Coronary artery (tissue), 2 donors: Measurements from ENCODE around the gene KHDC3L.
A peak's percentile ranks its signal among the peaks of the same experiment; 100 is the strongest.

ENCODE experiments used
- DNase-seq: peaks from one replicate; pipeline ENCODE4 v3.0.0-alpha.2; 2017; ENCODE audit warnings: low spot score
- H3K27ac ChIP-seq, 2 donors: fragments of 200-600 bp; sonication (generic); one replicate each; pipeline ENCODE4 v1.5.1; 2016 to 2019
- H3K4me3 ChIP-seq: fragments of 200-600 bp; sonication (generic); 2 replicates; pipeline ENCODE4 v1.5.1; 2016; ENCODE audit warnings: mild to moderate bottlenecking, moderate library complexity
- TF ChIP-seq, protein P1 (sequence below): fragments of 200-600 bp; sonication (generic); IDR thresholded peaks from one replicate; pipeline ENCODE4 v1.5.1; 2019; ENCODE audit warnings: antibody characterized with exemption

Gene KHDC3L, protein sequence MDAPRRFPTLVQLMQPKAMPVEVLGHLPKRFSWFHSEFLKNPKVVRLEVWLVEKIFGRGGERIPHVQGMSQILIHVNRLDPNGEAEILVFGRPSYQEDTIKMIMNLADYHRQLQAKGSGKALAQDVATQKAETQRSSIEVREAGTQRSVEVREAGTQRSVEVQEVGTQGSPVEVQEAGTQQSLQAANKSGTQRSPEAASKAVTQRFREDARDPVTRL

DNA sequence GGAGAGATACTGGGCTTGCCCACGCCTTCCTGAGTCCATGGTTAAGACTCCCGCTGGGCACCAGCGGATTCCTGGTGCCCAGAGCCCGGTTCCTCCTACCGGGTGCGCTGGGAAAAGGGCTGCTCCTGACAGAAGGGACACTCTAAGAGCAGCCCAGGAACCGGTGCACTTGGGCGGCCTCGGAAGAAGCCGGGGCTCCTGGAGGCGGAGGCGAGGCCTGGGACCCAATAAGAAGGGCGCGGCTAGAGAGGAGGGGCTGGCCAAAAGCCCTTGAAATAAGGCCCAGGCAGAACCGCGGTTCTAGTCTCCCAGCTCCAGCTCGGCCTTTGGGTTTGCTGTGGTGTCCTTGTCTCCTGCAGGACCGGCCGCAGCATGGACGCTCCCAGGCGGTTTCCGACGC lies at the start of gene KHDC3L:
Gene KHDC3L, plus strand, starts transcription at position 301 of the 400 bp plus-strand sequence. Its CDS starts 72 bp downstream, at position 373.
- no peak within 1 kb of the TSS for H3K27ac ChIP-seq
- TF ChIP-seq, protein P1, sequence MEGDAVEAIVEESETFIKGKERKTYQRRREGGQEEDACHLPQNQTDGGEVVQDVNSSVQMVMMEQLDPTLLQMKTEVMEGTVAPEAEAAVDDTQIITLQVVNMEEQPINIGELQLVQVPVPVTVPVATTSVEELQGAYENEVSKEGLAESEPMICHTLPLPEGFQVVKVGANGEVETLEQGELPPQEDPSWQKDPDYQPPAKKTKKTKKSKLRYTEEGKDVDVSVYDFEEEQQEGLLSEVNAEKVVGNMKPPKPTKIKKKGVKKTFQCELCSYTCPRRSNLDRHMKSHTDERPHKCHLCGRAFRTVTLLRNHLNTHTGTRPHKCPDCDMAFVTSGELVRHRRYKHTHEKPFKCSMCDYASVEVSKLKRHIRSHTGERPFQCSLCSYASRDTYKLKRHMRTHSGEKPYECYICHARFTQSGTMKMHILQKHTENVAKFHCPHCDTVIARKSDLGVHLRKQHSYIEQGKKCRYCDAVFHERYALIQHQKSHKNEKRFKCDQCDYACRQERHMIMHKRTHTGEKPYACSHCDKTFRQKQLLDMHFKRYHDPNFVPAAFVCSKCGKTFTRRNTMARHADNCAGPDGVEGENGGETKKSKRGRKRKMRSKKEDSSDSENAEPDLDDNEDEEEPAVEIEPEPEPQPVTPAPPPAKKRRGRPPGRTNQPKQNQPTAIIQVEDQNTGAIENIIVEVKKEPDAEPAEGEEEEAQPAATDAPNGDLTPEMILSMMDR, result no peak
- no peak for DNase-seq
- H3K4me3 ChIP-seq, result no peak within 1 kb of the TSS

DNA sequence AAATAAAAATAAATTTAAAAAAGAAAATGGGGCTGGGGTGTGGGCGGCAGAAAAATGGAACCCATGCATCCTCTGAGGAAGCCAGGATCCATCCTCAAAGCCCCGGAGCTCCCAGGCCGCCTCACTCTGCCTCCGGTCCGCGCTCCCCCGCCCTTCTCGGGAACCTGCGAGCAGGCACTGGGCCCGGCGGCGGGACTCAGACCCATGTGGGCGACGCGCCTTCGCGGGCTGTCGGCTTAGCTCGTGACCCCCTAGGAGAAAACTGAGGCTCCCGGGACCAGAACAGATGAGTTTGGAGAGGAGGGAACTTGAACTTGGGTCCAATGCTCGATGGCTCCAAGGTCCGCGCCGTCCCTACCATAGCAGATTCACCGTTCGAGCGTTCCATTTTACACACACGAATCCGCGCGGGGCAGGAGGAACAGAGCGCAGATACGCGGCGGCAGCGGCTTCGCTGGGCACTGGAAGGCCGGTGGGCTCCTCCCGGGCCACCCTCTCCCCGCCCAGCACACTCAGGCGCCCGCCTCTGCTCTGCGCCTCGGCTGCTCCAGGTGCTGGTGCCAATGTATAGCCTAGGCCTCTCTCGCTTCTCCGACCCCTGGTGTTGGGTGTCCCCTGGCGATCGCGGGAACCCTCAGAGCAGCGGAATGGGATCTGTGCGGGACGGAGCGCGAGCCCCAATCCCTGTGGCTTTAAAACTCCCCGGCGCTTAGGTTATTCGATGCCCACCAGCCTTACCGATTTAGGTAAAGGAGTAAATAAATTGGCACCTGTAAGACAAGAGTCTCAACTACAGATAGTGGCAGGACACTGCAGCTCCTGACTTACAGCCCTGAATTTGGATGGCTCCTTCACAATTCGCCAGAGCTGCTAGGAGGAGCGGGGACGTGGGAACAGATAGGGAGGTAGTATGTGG lies 47.6 kb upstream of the KHDC3L start:
- TF ChIP-seq, protein P1, result no peak
- no peak for DNase-seq
- H3K4me3 ChIP-seq, result peak overlapping the region; percentile 52

DNA sequence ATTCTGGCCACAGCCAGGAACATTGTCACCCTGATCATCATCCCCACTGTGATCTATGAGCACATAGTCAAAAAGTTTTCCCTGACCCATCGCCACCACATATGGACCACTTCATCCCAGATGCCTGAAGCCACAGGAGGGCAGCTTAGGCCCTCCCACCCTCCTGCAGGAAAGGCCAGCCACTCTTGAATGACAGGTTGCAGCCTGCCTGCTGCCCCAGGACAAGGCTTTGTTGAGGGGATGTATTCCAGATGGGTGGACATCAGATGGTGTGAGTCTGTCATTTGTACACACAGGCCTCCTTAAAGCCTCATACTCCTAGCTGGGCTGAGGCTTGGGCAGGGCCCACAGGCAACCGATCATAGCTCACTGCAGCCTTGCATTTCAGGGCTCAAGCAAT lies 39.1 kb upstream of the KHDC3L start:
- Histone ChIP-seq H3K4me3 (no peak overlapping the region), H3K27ac (no peak overlapping the region)
- no peak for DNase-seq
- TF ChIP-seq, protein P1, result no peak

More for the DNA sequence above, 47.6 kb upstream of the KHDC3L start:
- H3K27ac ChIP-seq, result no peak overlapping the region

DNA sequence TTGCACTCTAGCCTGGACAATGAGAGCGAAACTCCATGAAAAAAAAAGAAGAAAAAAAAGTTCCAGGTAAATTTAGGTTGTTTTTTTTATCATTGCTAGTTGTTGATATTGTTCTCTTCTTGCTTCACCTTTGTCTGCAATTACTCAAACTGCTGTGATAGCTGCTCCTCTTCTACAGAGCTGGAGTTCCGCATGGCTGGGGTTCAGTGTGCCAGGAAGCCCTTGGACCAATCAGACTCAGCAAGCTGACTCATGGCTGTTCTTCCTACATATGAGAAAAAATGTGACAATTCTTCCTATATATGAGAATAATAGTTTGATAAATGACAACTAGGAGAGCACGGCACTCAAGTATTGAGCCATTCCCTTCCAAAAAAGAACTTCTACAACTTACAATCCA lies 36.8 kb upstream of the KHDC3L start:
- DNase-seq, result no peak
- TF ChIP-seq, protein P1, result no peak
- no peak overlapping the region for H3K27ac ChIP-seq
- no peak overlapping the region for H3K4me3 ChIP-seq

DNA sequence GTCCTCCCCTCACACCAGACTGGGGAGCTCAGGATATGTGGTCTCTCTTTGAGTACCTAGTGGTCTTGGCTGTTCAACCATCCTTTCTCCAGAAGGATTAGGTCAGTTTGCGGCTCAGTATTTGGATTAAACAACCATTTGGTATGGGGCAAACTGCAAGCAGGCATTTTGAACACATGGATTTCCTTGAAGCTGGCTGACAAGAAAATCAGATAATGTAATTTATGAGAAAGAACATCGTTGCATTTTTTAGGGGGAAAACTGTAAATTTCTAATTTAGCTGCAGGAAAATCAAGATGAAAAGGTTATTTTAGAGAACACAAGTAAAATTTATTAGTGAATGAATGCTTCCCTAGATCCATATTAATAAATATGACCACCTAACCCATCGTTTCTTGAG lies 33.7 kb upstream of the KHDC3L start:
- TF ChIP-seq, protein P1, result no peak
- DNase-seq, result no peak
- Histone ChIP-seq H3K4me3 (no peak overlapping the region), H3K27ac (no peak overlapping the region)

DNA sequence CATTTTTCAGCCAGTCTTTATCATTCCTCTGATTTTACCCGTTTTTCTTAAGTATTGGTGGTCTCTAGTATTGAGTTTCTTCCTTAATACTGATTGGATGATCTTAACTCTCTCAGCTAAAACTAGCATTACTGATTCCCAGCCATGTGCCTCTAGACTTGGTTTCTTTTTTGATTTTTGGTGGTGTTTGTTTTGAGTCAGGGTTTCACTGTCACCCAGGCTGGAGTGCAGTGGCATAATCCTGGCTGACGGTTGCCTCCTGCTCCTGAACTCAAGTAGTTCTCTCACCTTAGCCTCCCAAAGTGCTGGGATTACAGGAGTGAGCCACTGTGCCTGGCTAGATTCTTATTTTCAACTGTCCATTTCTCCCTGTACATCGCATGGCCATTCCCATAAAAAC lies 33.3 kb upstream of the KHDC3L start:
- DNase-seq, result no peak

More for the DNA sequence above, 33.3 kb upstream of the KHDC3L start:
- H3K4me3 ChIP-seq, result no peak overlapping the region
- H3K27ac ChIP-seq, result no peak overlapping the region
- TF ChIP-seq, protein P1, result no peak
